PFSK-1 (cell line): ENCODE data around the gene NCAM1.

ENCODE experiments used
- FOXP2 ChIP-seq: optimal IDR thresholded peaks from 2 replicates; pipeline ENCODE3; 2011; ENCODE audit warnings: borderline replicate concordance, control low read depth, inconsistent platforms; ENCODE audit not compliant: insufficient read depth; ENCODE audit errors: extremely low read length, extremely low read depth
- POLR2AphosphoS5 ChIP-seq: IDR thresholded peaks from 2 replicates; pipeline ENCODE4 v1.6.1; 2012; ENCODE audit warnings: low read depth, mild to moderate bottlenecking, control low read depth, low read length, moderate library complexity
- SIN3A ChIP-seq: IDR thresholded peaks from 2 replicates; pipeline ENCODE4 v1.6.1; 2012; ENCODE audit warnings: mild to moderate bottlenecking, low read length, moderate library complexity, borderline replicate concordance; ENCODE audit not compliant: insufficient read depth
- TAF1 ChIP-seq: IDR thresholded peaks from 2 replicates; pipeline ENCODE4 v1.6.1; 2012; ENCODE audit warnings: low read length, control low read depth, borderline replicate concordance; ENCODE audit not compliant: insufficient read depth
- TF ChIP-seq, protein P1 (sequence below), 2 experiments: IDR thresholded peaks; 2 replicates each; pipeline versions ENCODE4 v1.6.1 to v1.8.0; 2011 to 2012; ENCODE audit warnings: low read depth in 2 of 2, low read length in 2 of 2, control low read depth in 1 of 2, inconsistent platforms in 1 of 2, mild to moderate bottlenecking in 1 of 2, moderate library complexity in 1 of 2; ENCODE audit not compliant: insufficient read depth in 1 of 2

DNA sequence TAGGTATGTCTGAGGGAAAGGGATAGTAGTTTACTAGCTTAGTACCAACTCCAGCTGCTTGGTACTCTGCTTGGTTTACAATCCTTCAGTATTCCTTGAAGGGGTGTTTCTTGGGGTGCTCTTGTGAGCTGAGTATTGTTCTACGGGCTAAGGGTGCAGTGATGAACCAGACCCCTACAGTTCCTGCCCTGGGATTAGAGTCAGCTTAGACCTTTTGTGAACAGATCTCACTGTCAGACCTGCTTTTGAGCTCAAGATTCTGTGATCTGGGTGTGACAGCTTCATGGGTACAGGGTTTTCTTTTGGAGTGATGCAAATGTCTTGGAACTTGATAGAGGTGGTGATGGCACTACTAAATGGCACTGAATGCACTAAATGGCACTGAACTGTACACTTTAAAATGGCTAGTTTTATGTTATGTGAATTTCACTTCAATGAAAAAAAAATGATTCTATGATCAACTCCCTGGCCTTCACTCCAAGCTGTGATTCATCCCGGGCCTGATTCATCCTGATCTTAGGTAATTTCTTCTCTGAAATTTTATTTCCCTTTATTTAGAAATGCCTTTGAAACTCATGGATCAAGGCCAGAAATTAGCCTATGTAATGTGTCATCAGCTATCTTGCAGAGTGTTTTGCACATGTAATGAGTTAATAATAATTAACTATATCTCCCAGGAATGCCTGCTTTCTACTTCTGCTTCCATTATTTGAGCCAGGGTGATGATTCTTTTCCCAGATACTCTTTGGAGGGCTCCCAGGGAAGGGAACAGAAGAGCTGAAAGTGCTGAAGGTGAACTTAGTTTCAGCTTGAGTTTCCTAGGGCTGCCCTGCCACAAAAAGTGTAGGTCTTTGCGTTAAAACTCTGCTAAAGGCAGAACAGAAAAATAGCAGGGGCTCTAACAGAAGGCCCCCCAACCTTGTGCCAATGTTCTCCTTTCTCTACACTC, 87.9 kb downstream of the NCAM1 start:
- TF ChIP-seq POLR2AphosphoS5 (no peak), SIN3A (no peak), TAF1 (no peak), FOXP2 (no peak)
- TF ChIP-seq, protein P1, sequence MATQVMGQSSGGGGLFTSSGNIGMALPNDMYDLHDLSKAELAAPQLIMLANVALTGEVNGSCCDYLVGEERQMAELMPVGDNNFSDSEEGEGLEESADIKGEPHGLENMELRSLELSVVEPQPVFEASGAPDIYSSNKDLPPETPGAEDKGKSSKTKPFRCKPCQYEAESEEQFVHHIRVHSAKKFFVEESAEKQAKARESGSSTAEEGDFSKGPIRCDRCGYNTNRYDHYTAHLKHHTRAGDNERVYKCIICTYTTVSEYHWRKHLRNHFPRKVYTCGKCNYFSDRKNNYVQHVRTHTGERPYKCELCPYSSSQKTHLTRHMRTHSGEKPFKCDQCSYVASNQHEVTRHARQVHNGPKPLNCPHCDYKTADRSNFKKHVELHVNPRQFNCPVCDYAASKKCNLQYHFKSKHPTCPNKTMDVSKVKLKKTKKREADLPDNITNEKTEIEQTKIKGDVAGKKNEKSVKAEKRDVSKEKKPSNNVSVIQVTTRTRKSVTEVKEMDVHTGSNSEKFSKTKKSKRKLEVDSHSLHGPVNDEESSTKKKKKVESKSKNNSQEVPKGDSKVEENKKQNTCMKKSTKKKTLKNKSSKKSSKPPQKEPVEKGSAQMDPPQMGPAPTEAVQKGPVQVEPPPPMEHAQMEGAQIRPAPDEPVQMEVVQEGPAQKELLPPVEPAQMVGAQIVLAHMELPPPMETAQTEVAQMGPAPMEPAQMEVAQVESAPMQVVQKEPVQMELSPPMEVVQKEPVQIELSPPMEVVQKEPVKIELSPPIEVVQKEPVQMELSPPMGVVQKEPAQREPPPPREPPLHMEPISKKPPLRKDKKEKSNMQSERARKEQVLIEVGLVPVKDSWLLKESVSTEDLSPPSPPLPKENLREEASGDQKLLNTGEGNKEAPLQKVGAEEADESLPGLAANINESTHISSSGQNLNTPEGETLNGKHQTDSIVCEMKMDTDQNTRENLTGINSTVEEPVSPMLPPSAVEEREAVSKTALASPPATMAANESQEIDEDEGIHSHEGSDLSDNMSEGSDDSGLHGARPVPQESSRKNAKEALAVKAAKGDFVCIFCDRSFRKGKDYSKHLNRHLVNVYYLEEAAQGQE (IDR thresholded peaks at IDR 0.05; ENCODE audit: insufficient read depth in 1 of 2, low read depth in 2 of 2, low read length in 2 of 2): no peak
